H1 (cell line): ENCODE measurements around the gene DBNDD1. TPM values are rescaled to one million over a fixed set of nuclear protein-coding genes. Genes with fewer than 3 reads are reported as not detected.

Experiments used
- CTCF ChIP-seq, 3 experiments: IDR thresholded peaks; 1 replicate in 2 of 3; 2 replicates in 1 of 3; pipeline versions ENCODE4 v1.5.1 to v1.6.1; 2011; ENCODE audit warnings: low read length in 3 of 3, mild to moderate bottlenecking in 3 of 3, inconsistent platforms in 2 of 3, low read depth in 1 of 3, moderate library complexity in 1 of 3; ENCODE audit not compliant: insufficient read depth in 1 of 3; ENCODE audit errors: control extremely low read depth in 1 of 3
- JUN ChIP-seq: IDR thresholded peaks from 2 replicates; pipeline ENCODE4 v1.6.1; 2011; ENCODE audit warnings: low read depth, mild to moderate bottlenecking, improper control_type of control experiment, low read length
- SIRT6 ChIP-seq: IDR thresholded peaks from one replicate; pipeline ENCODE4 v1.7.1; 2012; ENCODE audit warnings: low read length, inconsistent platforms
- polyA plus RNA-seq, 7 experiments: library from polyadenylated mRNA; depleted of rRNA in 3 of 7; stranded (reverse) in 5 of 7; unstranded in 2 of 7; fragments of >200 nt in 5 of 7; fragments of 200-250 nt in 2 of 7; gene quantifications; 1 replicate in 5 of 7; 2 replicates in 1 of 7; 4 replicates in 1 of 7; pipeline versions ENCODE4 v1.2.1 to v1.2.3, GENCODE V29; 2011 to 2013; ENCODE audit warnings: missing spikeins in 2 of 7, mixed read lengths in 2 of 7
- total RNA-seq: library from RNA; stranded (reverse); fragmentation: NEBNext Ultra II Directional; extraction: Animal tissue kit (Norgen Biotek cat#: 25700); gene quantifications from 2 replicates; pipeline ENCODE4 v1.2.1, GENCODE V29; 2021

DBNDD1 gene
- total and polyA plus RNA-seq, 2 of the 8 experiments (the other 6 are each of a cell fraction or from before 2014, with no cell fraction given): 69.9 to 92.6 TPM

- TF ChIP-seq CTCF (IDR thresholded peaks at IDR 0.05; ENCODE audit: control extremely low read depth in 1 of 3, insufficient read depth in 1 of 3, low read depth in 1 of 3, low read length in 3 of 3) (no peak), JUN (no peak), SIRT6 (no peak)
- TF ChIP-seq, all 59 proteins: peak for 0
Measured at GRCh38 chr16:89960966-89961365, 58.3 kb downstream of the DBNDD1 start (continued).
